GM03348 (cell line): ENCODE data around the gene CERS6.

Experiments used
- DNase-seq: peaks from one replicate; pipeline ENCODE4 v3.0.0; 2012; ENCODE audit warnings: low spot score

Gene CERS6

DNA sequence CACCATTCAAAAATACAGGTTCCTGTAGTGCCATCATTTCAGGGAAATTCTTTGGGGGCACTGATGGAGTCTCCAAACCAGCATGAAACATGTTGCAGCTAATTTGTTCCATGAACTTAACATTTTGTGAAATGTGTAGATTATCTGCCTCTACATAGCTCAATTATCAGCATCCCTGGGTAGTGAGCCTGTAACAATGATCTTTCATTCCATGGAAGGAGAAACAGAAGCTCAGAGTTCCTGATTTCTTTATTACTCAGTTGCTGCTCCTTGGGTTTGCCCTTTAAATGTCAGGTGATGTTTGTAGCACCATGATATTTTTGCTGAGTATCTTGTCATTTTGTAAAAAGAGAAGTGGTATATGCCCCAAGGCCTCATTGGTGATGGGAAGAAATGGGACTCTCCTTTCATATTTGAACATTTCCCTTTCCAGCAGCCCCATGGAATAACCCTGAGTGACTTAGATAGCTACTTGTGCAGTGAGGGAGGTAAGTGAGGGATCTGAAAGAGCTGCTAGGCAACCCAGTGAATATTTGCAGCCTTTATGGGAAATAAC, 146.9 kb downstream of the CERS6 start:
- DNase-seq = no peak

DNA sequence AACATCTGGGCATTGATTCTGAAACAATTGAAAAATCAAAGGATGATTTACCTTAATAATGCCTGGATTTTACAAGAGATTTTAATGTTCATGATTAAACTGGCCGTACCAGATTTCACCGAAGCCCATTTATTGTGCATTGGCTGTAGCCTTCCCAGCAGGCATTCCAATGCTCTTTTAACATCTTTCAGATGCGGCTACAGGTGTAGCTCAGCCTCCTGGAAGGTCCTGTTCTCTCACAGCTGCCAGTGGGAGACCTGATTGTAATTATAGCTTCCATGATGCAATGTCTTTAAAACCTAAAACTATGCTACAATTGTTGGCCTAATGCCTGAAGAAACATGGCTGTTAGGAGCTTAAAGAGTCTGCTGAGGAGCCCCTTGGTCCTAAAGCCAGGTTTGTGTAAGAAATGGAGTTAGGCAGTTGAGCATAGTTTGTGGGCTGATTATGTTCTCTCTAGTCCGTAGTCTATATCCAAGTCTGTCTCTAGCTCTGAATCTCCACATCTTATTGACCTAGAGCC, 147.4 kb downstream of the CERS6 start:
- DNase-seq = no peak

DNA sequence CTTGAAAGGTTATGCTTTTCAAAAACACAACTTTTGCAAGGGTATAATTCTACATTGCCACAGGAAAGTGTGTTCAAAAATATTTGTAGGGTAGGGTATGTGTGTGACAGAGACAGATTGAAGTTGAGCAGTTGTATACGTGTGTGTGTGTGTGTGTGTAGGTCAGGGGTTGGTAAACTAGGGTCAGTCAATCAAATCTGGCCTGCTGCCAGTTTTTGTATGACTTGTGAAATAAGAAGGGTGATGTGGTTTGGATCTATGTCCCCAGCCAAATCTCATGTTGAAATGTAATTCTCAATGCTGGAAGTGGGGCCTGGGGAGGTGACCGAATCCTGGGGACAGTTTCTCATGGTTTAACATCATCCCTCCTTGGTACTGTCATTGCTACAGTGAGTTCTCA, 148.2 kb downstream of the CERS6 start:
- no peak for DNase-seq

DNA sequence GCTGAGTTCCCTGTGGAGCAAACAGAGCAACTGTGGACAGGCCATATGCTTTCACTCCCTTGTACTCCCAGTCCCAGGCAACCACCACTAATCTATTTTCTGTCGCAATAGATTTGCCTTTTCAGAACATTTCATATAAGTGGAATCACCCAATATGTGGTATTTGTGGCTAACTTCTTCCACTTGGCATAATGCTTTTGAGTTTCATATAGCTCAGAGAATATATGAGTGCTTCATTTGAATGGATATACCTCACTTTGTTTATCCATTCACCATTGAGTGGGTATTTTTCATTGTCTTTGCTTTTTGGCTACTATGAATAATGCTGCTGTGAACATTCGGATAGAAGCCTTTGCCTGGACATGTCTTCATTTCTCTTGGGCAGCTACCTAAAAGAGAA, 151.9 kb downstream of the CERS6 start:
- DNase-seq = no peak

DNA sequence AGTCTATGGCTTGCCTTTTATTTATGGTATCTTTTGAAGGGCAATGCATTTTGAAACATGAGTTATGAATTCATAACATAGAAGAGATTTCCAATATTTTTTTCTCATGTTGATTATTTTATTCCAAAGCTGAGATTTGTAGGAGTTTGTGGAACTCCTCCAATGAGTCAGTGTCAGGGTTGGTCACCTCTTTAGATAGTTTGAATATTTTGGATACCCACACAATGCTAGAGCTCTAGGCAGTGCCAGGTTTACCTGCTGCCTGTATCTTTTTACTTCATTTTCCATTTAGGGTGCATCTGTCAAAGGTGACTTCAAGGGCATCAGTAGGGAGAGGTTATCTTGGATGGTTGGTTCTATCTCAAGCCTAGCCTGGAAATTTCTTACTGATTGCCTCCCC, 152.7 kb downstream of the CERS6 start:
- DNase-seq = peak; percentile 24

DNA sequence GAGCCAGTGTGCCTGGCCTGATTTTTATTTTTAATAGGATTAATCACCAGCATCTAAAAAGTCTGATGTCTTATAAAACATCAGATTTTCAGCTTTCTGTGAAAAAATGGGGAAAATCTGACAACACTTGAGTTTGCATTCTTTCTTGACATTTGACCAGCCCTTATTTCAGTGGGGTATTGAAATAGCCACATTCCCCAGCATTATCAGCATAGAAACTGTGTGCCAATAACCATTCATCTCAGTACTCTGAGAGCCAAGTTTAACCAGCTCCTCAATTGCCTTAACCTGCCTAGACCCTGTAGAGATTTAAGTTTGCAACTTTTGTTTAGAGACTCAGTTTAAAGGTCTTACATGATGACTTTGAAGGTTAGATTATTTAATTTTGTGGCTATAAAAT, 155.0 kb downstream of the CERS6 start:
- DNase-seq = no peak

DNA sequence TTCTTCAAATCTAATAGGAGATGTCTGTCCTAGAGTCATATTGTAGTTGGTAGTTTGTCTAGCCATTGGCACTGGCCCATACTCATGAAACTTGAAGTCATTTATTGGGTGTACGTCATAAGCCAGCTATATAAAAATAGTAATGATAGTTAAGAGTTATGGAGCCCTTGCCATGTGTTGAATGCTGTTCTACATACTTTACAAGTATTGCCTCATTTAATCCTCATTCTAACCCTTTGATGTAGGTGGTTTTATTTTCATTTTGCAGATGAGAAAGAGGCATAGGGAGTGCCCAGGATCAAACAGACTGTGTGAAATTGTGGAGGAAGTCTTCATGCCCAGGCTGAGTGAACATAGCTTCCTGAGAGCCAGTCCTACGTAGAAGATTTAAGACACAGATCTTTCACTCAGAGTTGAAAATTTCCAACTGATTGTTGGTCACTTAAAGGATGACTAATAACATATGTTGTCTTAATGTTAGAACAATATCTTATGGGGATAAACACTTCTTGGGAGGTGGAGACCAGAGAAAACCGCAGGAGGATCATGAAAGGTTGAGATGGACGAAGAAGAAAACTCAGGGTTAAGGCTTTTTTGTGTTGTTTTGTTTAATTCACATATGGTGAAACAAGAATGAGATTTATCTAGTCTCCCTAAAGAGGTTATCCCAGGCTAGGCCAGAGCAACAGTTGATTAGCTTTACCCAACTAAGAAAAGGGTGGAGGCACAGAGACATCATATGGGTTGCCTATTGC, 156.0 kb downstream of the CERS6 start:
- DNase-seq = no peak

DNA sequence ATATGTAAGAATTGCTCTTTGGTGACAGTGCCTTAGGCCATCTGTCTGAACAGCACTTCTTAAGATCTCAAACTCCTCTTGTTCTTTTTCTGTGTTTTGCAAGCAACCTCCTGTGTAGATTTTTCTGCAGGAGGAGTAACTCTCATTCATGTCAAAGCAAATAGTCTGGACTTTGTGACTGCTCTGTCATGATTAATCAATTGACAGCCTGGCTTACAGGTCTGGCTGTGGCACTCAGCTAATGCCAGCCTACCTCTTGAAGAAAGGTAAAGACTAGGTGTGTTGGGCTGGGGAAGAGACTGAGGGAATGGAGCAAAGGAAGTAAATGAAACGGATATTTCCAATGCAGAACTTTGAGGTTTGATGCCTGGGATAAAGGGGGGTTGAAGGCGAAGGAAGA, 156.6 kb downstream of the CERS6 start:
- no peak for DNase-seq

DNA sequence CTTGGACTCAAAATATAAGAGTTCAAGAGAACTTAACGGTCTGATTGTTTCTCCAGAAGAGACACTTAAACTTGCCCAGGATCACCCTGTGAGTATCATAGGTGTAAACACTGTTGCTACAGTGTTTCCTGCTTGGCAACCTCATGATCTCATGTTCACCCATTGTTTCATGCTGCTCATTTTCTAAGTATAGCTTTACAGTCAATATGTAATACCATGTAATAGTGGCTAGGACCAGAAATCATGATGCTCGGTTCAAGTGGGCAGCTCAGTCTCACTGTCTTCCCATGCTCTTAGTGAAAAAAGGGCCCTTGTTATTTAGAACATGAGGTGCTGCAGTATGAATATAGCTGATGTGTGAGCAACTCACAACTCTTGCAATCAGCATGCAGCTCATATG, 157.5 kb downstream of the CERS6 start:
- no peak for DNase-seq

DNA sequence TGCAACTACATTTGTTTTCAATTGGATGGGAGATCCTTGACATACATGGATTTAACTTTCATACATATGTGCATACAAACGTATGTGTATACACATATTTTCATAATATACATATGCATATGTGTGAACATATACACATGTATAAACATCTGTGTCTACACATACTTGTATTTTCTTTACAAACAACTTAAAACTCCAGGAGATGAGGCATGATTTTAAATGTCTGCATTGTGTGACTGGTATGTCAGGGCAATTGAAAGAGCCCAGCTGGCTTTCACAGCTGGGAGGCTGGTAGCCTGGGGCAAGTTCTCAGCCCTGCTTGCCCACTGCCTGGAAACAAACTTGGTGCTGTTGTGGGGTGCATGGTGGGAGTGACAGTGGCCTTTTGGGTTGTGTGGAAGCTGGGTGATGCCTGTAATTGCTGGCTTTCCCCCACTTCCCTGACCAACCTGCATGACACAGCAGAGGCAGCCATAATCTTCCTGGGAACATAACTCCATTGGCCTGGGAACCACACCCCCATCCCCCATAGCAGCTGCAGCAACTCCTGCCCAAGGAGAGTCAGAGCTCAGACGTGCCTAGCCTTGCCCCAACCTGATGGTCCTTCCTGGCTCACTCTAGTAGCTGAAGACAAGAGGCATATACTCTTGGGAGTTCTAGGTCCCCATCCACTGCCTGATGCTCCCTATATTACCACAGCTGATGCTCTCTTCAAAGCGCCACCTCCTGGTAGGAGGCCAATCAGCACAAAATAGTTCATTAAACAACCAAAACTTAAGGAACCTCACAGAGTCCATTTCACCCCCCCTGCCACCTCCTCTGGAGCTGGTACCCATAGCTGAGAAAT, 158.3 kb downstream of the CERS6 start:
- no peak for DNase-seq

DNA sequence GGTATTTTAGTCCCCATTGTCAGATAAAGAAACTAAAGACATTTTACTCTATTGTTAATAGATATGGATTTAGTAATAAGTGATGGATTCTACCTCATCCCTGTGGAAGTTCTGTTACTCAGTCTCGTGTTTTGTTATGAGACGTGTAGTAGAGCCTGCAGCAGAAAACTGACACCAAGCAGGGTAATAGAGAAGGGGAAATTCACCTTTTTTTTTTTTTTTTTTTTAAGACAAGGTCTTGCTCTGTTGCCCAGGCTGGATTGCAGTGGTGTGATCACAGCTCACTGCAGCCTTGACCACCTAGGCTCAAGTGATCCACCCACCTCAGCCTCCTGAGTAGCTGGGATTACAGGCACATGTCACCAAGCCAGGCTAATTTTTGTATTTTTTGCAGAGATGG, 164.5 kb downstream of the CERS6 start:
- DNase-seq = no peak

DNA sequence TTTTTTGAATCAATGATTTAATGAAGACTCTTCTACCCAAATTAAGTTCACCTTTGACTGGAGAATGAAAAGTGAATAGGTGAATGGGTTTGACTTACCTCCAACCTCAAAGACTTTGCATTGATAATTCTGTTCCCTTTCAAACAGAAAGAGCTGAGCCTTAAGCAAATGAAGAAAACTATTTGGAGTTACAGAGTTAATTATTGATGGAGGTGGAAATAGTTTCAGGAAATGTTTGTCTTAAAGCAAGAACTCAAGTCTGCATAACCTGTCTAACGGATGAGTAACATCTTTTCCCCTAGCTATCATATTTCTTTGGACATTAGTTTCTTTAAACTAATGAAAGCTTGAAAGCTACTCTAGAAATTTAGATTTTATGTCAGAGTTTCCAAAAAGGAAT, 166.5 kb downstream of the CERS6 start:
- no peak for DNase-seq

DNA sequence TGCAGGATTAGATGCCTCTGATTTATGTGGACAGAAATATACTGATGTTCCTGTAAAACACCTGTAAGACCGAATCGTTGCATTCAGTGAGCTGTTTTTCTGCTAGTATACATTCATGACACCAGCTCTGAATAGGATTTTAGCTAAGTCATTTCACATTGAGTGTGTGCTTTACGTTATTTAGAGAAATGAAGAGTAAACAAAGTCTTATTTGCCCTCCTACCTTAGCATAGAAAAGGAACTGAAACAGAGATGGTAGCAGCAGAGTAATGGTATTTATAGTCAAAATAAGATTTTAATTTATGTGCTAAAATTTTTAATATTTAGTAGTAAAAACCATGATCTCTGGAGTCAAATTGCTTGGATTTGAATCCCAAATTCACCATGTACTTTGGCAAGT, 168.0 kb downstream of the CERS6 start:
- DNase-seq = no peak

DNA sequence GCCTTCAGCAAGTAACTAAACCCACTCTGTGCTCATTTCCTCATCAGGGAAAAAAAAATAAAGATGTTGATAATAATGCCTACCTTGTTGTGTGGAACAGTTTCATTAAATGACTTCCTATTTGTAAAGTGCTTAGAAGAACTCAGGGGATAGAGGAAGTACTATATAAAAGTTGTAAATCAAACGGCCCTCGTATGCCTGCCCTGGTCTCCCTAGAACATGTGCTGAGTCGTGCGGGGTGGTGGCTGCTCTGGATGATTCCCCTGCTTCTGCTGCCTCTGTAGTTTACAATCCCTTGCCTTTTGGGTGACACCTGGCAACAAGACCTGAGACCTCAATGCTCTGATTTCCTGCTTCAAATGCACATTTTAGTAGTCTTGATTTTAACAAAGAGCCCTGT, 170.0 kb downstream of the CERS6 start:
- DNase-seq = no peak

DNA sequence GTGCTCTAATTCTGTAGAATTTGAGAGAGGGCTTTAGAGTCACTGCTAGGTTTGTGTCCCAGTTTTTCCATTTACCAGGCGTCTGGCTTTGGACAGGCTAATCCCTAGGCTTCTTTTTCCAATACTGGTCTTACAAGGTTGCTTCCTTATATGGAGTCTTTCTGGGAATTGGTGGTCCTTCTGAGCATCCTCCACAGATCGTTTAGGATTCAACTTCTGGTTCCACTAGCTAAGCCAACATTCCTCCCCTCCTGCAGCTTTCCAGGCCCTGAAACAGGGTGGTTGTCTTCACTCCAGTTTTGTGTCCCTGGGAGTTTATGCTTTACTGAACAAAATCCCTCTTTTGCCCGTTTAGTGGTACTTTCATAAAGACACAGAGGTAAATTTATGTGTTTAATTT, 170.6 kb downstream of the CERS6 start:
- no peak for DNase-seq

DNA sequence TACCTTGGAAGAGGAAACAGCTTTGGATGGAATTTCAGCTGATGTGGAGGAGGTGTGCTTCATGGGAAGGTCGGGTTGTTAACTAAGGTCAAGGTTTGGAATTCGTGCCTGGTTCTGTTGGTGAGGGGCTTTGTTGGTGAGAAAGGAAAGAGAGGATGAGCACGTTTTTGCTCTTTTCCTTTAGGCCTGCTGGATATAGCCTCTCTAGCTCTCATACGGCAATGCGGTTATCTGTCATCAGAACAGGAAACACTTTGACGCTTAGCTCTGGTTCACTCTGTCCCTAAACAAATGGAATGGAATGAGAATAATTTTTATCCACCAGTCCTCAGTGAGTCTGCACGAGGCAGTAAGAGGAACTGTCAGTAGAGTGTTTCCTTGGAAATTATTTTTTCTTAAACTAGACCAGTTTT, 176.6 kb downstream of the CERS6 start:
- no peak for DNase-seq

DNA sequence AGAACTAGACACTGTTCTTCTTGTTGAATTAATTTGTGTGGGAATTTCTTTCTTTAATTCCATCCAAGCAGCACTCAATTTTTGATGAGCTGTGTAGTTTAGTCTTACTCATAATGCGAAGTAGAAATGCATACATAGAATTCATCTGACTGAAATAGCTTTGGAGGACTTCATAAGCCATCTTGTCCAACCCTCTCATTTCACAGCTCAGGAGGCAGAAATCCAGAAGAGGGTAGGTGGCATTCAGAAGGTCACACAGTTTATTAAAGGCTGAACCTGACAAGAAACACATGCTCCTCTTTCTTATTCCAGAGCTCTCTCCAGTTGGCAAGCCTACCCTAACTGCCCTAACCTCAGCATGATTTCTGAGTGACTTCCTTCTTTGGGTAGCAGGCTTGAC, 177.1 kb downstream of the CERS6 start:
- DNase-seq = no peak

DNA sequence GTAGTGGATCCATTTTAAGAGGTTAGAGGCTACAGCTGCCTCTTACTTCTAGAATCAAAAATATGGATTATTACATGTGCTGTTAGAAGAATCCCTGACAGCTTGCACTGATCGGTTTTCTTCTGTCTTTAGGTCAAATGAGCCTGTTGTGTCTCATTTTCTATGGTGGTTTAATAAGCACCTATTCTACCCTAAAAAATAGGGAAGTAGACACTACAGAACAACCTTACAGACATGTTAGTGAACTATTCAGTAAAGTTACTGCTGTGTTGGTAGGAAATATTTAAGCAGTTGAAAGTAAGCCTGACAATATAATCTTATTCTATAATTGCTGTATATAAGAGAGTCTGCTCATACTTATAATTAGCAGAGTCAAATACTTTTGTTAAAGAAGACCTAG, 177.8 kb downstream of the CERS6 start:
- DNase-seq = no peak

DNA sequence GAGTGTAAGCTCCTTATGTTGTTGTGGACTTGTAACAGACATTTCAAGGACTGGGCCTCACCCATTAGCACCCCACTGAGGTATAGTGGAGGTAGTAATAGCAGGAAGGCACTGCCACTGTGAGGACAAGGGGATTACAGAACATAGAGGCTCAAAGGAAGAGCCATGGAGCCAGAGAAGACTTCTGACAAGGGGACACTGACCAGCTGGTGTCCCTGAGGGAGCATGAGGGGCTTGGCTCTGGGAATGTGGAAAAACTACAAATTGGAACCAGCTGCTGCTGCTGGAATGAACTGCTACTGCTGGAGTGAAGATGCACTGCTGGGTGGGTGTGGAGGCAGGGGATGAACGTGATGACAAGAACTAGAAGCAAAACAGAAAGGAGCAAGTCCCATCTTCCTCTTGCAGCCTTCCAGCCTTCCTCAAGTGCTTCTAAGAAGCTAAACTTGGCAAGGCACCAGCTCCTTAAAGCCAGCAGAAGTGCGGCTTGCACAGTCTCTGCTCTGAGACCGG, 179.0 kb downstream of the CERS6 start:
- DNase-seq = peak; percentile 3

DNA sequence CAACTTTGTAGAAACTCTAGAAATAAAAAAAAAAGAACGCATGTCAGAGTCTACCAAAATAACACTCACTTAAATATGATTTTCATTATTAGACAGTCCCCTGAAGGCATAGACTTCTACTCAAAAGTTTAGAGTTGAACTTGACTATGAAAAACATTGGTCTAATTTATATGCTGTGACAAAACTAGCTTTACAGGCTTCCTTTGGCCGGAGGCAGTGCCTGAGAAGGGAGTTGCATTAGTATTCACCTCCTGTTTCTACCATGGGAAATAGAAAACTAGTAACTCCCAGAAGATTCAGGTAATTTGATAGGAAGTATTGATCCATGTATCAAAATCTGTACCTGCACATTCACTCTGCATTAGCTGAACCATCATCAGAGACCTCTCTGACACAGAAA, 182.9 kb downstream of the CERS6 start:
- no peak for DNase-seq

DNA sequence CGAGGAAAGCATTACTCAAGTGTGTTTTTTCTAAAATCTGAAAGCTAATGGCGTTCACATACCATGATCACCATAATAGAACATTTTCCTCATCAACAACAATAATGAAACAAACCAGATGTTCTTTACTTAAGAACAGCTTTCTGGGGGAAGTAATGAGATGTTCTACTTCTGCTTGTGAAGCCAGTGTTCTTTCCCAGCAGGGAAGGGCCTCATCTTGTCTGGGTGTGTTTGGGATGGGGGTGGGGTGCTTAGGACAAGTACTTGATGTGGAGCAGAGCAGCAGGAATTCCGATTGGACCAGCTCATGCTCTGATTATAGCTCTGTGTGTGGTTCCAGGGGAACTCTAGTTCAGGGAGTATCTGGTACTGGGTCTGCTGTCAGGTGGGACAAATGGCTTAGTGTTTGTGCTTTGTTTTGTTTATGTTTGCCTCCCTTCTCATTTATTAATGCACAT, 183.4 kb downstream of the CERS6 start:
- DNase-seq = no peak

DNA sequence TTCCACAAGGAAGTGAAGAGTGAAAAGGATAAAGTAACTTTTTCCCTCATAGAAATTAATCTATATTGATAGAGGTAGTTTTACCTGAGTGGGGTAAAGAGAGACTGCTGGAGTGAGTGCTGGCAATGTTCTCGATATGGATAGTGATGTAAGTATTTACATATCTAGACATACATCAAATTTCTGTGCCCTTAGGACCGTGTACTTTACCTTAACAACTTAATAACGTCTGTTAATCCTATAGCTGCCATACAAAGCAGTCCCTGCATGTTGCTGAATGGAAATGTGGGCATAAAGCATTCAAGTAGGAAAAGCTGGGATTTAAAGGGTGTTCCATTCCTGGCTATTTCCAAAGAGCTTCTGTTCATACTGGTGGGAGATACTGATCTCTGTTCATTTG, 184.0 kb downstream of the CERS6 start:
- DNase-seq = no peak

DNA sequence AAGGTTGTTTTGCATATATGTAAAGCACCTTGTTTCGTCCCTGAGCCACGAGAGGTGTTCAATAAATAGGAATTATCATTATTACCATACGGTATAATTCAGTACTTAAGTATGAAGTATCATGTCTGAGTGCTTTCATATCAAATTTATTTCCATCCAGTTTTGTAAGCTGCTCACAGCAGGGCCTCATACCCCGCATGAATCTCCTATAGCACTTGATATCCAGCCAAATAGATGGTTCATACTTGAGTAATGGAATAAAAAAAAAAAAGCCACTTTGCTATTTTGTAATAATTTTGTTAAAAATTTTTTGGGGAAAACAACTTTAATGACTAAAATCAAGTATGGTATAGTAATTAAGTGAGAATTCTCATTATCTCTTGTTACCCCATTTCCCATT, 185.6 kb downstream of the CERS6 start:
- no peak for DNase-seq
